SJSA1 (cell line): ENCODE measurements around the gene IBA57. TPM values are rescaled to one million over a fixed set of nuclear protein-coding genes. Genes with fewer than 3 reads are reported as not detected.

Experiments used
- DNase-seq, 2 experiments: peaks; one replicate each; pipeline ENCODE4 v3.0.0-alpha.2; 2015 to 2020; ENCODE audit warnings: low spot score in 2 of 2, low read depth in 1 of 2
- H3K27ac ChIP-seq: fragments of 250-450 bp; sonication (Bioruptor Pico); 2 replicates; pipeline ENCODE4 v1.5.1; 2020; ENCODE audit warnings: mild to moderate bottlenecking, moderate library complexity
- H3K27me3 ChIP-seq: fragments of 250-450 bp; sonication (Bioruptor Pico); replicated peaks from 2 replicates; pipeline ENCODE4 v1.5.1; 2020; ENCODE audit warnings: mild to moderate bottlenecking, moderate library complexity
- H3K36me3 ChIP-seq: fragments of 250-450 bp; sonication (Bioruptor Pico); 2 replicates; pipeline ENCODE4 v1.5.1; 2020; ENCODE audit warnings: mild to moderate bottlenecking
- H3K4me1 ChIP-seq: fragments of 250-450 bp; sonication (Bioruptor Pico); replicated peaks from 2 replicates; pipeline ENCODE4 v1.6.1; 2021; ENCODE audit warnings: mild to moderate bottlenecking
- H3K4me3 ChIP-seq: fragments of 250-450 bp; sonication (Bioruptor Pico); 2 replicates; pipeline ENCODE4 v1.5.1; 2020; ENCODE audit warnings: mild to moderate bottlenecking
- H3K9me3 ChIP-seq: fragments of 250-450 bp; sonication (Bioruptor Pico); replicated peaks from 2 replicates; pipeline ENCODE4 v1.5.1; 2020; ENCODE audit warnings: mild to moderate bottlenecking
- total RNA-seq: library from RNA; depleted of rRNA; stranded (reverse); fragments of >200 nt; shearing (Covaris generic); gene quantifications from 2 replicates; pipeline ENCODE4 v1.2.3, GENCODE V29; 2014

IBA57 gene
- total RNA-seq, 1 experiment from 2014 or later, result 4.3 TPM

GRCh38 chr1:228140724-228141225 lies 24.8 kb upstream of the IBA57 start:
- no peaks in the 10 kb centered on the region for H3K27me3 ChIP-seq
- H3K36me3 ChIP-seq, result peaks cover 48% of the 10 kb centered on the region
- no peaks in the 10 kb centered on the region for H3K9me3 ChIP-seq
- H3K27ac ChIP-seq, result peak overlapping the region; percentile 89
- H3K4me3 ChIP-seq, result peak overlapping the region; percentile 95
- DNase-seq, result no peak
- peaks cover 13% of the 10 kb centered on the region for H3K4me1 ChIP-seq

DNA sequence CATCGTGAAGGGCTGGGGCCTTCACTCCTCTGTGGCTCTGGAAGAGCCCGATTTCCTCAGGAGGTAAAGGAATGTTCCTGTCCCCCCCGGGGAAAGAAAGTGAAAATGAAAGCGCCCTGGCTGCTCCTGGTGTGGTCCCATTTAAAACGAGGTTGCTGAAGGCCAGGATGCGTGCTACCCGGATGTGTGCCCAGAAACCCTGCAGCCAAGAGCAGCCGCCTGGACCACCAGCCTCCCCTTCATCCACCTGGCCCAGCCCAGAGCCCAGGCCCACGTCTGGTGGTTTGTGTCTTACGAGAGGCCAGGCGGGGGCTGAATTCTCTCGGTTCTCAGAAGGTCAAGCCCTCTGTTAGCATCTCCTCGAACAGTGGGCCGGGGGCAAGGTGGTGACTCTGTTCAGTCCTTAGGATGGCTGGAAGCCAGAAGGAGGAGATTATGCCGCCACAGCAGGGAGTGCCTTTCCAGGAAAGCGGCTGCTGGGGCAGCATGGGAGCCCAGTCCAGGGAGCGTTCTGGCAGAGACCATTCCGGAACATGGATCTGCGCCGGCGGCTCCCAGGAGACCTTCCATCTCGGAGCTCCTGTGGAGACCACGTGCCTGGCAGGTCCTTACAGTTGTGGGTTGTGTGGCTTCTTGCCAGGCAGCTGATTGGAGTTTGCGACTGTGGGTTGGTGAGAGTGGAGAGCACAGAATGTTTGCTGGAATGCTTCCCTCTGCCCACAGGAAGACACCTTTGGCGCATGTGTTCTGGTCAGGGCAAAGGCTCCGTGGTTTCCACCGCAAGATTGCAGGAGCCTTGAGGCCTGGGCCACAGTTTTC lies 24.2 kb upstream of the IBA57 start:
- Histone ChIP-seq H3K27ac (peak overlapping the region; percentile 89), H3K27me3 (no peaks in the 10 kb centered on the region), H3K9me3 (no peaks in the 10 kb centered on the region), H3K4me1 (peaks cover 13% of the 10 kb centered on the region), H3K36me3 (peaks cover 55% of the 10 kb centered on the region), H3K4me3 (peak overlapping the region; percentile 95)
- DNase-seq, result peak; percentile 70 to 75

DNA sequence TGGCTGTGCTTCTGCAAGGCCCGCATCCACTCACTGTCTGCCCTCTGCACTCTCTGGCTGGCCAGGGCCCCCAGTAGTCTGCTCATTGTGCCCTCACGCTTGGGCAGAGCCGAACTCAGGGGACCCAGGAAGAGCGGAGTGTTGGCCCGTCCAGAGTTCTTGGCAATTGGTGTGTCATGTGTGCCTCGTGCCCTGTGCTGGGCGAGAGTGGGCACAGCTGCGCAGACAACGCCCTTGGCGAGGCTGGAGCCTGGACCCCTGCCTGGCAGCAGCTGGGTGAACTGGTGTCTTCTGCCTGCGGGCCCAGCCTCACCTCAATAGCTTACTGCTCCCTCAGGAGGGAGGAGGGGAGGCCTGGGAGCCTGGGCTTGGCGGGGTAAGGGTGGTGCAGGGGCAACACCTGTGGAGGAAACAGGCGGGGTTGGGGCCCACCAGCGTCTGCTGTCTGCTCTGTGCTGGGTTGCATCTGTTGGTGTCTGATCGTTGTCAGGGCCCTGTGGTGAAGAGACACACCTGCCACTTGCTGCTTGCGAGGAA lies 23.4 kb upstream of the IBA57 start:
- H3K36me3 ChIP-seq, result peaks cover 62% of the 10 kb centered on the region
- peaks cover 13% of the 10 kb centered on the region for H3K4me1 ChIP-seq
- DNase-seq, result no peak
- H3K27me3 ChIP-seq, result no peaks in the 10 kb centered on the region
- peak overlapping the region; percentile 95; the same call in 1 of the 2 replicates for H3K4me3 ChIP-seq
- H3K27ac ChIP-seq, result no peak overlapping the region
- no peaks in the 10 kb centered on the region for H3K9me3 ChIP-seq

DNA sequence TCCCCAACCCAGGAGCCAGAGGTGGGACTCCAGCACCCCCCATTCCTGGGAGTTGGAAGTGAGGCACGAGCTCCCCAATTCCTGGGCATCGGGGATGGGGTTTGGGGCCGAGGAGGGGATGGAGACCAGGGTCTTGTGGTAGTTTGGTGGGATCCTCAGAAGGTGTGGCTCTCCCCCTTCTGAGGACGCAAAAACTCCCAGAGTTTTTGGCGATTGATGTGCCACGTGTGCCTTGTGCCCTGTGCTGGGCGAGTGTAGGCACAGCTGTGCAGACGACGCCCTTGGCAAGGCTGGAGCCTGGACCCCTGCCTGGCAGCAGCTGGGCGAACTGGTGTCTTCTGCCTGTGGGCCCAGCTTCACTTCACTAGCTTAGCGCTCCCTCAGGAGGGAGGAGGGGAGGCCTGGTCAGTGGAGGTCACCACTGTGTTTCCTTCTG lies 22.9 kb upstream of the IBA57 start:
- H3K36me3 ChIP-seq, result peaks cover 67% of the 10 kb centered on the region
- no peaks in the 10 kb centered on the region for H3K9me3 ChIP-seq
- H3K4me3 ChIP-seq, result no peak overlapping the region
- H3K4me1 ChIP-seq, result peaks cover 13% of the 10 kb centered on the region
- DNase-seq, result no peak
- H3K27me3 ChIP-seq, result no peaks in the 10 kb centered on the region
- H3K27ac ChIP-seq, result no peak overlapping the region

DNA sequence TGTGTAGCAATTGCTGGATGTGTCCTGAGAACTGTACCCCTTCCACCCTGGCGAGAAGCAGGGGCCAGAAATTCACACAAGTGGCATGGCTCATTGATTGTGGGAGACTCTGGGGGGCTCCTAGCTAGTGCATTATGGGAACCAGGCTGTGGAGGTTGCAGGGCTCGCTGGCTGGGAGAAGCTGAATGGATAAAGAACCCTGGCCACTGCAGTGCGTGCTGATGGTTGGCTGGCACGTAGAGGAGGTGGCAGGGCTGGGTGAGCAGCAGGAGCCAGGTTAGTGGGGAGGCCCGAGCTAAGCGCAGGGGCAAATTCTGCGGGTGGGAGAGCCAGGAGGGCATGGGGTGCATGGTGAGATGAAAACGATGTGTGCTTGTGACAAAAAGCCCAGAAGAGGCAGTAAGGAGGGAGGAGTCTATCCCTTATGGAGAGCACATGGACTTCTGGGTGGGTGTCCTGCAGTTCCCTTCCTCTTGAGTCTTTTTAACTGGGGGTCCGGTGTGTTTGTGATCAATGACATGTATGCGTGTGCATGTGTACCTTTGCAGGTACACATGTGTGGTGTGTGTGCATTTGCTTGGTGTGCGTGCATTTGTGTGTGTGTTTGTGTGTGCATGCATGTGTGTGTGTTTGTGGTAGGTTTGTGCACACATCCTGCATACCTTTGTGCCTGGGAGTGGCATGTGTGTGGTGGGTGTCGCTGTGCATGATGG lies 22.0 kb upstream of the IBA57 start:
- no peak overlapping the region for H3K4me3 ChIP-seq
- peaks cover 77% of the 10 kb centered on the region for H3K36me3 ChIP-seq
- no peak overlapping the region for H3K27ac ChIP-seq
- no peak for DNase-seq
- H3K27me3 ChIP-seq, result no peaks in the 10 kb centered on the region
- H3K9me3 ChIP-seq, result no peaks in the 10 kb centered on the region
- peaks cover 13% of the 10 kb centered on the region for H3K4me1 ChIP-seq

GRCh38 chr1:228144193-228144992 lies 21.2 kb upstream of the IBA57 start:
- H3K9me3 ChIP-seq, result no peaks in the 10 kb centered on the region
- peaks cover 84% of the 10 kb centered on the region for H3K36me3 ChIP-seq
- no peak for DNase-seq
- H3K27me3 ChIP-seq, result no peaks in the 10 kb centered on the region
- no peak overlapping the region for H3K4me3 ChIP-seq
- H3K4me1 ChIP-seq, result peaks cover 13% of the 10 kb centered on the region
- H3K27ac ChIP-seq, result no peak overlapping the region

- no peaks in the 10 kb centered on the region for H3K9me3 ChIP-seq
- no peak for DNase-seq
- peaks cover 13% of the 10 kb centered on the region for H3K4me1 ChIP-seq
- peaks cover 89% of the 10 kb centered on the region for H3K36me3 ChIP-seq
- H3K27ac ChIP-seq, result no peak overlapping the region
- H3K4me3 ChIP-seq, result no peak overlapping the region
- H3K27me3 ChIP-seq, result no peaks in the 10 kb centered on the region
Measured at GRCh38 chr1:228144993-228145343, 20.6 kb upstream of the IBA57 start.

GRCh38 chr1:228145463-228146416 lies 19.9 kb upstream of the IBA57 start:
- Histone ChIP-seq H3K27me3 (no peaks in the 10 kb centered on the region), H3K4me3 (no peak overlapping the region), H3K36me3 (peaks cover 88% of the 10 kb centered on the region), H3K27ac (no peak overlapping the region), H3K4me1 (peaks cover 13% of the 10 kb centered on the region), H3K9me3 (no peaks in the 10 kb centered on the region)
- no peak for DNase-seq

- no peak overlapping the region for H3K4me3 ChIP-seq
- H3K36me3 ChIP-seq, result peaks cover 83% of the 10 kb centered on the region
- H3K27ac ChIP-seq, result no peak overlapping the region
- peaks cover 9% of the 10 kb centered on the region for H3K4me1 ChIP-seq
- H3K27me3 ChIP-seq, result no peaks in the 10 kb centered on the region
- DNase-seq, result no peak
- no peaks in the 10 kb centered on the region for H3K9me3 ChIP-seq
Measured at GRCh38 chr1:228146417-228147150, 19.0 kb upstream of the IBA57 start.

GRCh38 chr1:228147151-228147693 lies 18.4 kb upstream of the IBA57 start:
- peaks cover 76% of the 10 kb centered on the region for H3K36me3 ChIP-seq
- no peak for DNase-seq
- peaks cover 3% of the 10 kb centered on the region for H3K4me1 ChIP-seq
- H3K9me3 ChIP-seq, result no peaks in the 10 kb centered on the region
- no peak overlapping the region for H3K27ac ChIP-seq
- no peaks in the 10 kb centered on the region for H3K27me3 ChIP-seq
- H3K4me3 ChIP-seq, result no peak overlapping the region

DNA sequence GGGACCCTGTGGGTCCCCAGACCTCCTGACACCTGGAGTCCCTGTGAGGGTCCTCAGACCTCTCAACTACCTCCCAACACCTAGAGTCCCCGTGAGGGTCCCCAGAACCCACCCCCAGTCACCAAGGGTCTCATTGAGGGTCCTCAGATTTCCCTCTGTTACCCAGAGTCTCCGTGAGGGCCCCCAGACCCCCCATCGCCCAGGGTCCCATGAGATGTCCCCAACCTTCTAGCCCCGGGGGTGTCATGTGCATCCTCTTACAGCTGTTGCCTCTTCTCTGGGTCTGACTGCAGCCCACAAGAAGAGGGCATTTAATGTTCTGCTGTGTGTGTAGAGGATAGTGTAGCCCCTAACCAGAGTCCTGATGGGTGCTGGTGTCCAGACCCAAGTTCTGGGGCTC lies 17.8 kb upstream of the IBA57 start:
- Histone ChIP-seq H3K4me3 (no peak overlapping the region), H3K4me1 (no peaks in the 10 kb centered on the region), H3K27me3 (no peaks in the 10 kb centered on the region), H3K27ac (no peak overlapping the region), H3K36me3 (peaks cover 73% of the 10 kb centered on the region), H3K9me3 (no peaks in the 10 kb centered on the region)
- DNase-seq, result no peak
